ENCODE measurements around the gene STAG3.

STAG3 gene

GRCh38 chr7:100152404-100152803, 25.3 kb upstream of the STAG3 start:
- DNase-seq (ENCODE audit: low read depth), result no peak
- no peak overlapping the region for H3K4me3 ChIP-seq (replicated peaks; ENCODE audit: low read depth, low read length)
- no peak for TF ChIP-seq CTCF (IDR thresholded peaks at IDR 0.05; ENCODE audit: low read length, missing control alignments)

DNA sequence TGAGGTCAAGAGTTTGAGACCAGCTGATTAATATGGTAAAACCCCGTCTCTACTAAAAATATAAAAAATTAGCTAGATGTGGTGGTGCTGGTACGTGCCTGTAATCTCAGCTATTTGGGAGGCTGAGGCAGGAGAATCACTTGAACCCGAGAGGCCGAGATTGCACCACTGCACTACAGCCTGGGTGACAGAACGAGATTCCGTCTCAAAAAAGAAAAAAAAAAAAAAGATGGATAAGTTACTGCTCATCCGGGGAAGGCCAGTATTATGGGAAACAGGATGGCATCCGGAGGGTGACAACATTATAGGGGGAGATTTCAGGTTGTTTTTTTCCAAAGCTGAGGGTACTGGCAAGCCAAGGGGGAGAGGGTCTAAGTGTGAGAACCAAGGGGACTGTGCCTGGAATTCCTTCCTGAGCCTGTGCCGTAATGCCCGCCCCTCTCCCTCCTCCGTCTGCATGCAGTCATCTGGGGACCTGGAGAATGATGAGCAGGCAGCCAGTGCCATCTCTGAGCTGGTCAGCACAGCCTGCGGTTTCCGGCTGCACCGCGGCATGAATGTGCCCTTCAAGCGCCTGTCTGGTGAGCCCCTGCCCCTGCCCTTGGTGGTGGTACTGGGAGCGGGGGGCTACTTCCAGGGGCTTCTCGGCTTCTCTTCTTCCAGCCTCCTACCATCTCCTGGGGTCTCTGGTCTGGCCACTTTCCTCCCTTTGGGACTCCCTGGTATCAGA, 24.6 kb upstream of the STAG3 start:
- no peak for DNase-seq (ENCODE audit: low read depth)
- no peak for TF ChIP-seq CTCF (IDR thresholded peaks at IDR 0.05; ENCODE audit: low read length, missing control alignments)

DNA sequence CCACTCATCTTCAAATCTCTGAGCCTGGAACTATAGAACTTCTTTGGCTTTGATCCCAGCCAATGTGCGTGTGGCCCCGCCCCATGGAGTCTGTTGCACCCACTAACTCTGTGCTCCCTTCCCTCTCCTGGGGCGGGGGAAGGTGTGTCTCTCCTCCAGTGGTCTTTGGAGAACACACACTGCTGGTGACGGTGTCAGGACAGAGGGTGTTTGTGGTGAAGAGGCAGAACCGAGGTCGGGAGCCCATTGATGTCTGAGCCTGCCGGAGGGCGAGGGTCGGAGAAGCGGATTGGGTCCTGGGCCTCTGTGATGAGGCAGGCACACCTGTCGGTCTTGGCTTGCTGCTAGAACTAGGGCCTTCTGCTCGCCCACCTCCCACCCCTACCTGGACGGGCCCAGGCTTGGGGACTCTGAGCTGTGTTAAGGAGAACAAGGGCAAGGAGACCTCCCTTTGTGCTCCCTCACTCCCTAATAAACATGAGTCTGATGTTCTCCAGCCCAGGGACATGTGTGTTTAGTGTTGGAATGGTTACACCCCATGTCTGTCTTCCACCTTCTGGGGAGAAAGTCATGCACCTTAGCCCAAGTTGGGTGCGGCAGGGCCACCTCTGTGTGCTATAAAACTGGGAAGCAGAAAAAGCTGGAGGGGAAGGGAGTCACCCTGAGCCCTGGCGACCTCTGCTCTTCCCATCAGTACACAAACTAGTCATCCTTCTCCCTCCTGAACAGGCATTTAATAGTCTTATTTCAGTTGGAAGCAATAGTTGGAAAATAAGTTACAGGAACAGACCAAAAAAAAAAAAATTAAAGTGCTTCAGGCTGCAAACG, 23.8 kb upstream of the STAG3 start:
- no peak for DNase-seq (ENCODE audit: low read depth)
- no peak for TF ChIP-seq CTCF (IDR thresholded peaks at IDR 0.05; ENCODE audit: low read length, missing control alignments)
- H3K4me3 ChIP-seq (replicated peaks; ENCODE audit: low read depth, low read length), result no peak overlapping the region

More for the DNA sequence above, 24.6 kb upstream of the STAG3 start:
- H3K4me3 ChIP-seq (replicated peaks; ENCODE audit: low read depth, low read length), result no peak overlapping the region

DNA sequence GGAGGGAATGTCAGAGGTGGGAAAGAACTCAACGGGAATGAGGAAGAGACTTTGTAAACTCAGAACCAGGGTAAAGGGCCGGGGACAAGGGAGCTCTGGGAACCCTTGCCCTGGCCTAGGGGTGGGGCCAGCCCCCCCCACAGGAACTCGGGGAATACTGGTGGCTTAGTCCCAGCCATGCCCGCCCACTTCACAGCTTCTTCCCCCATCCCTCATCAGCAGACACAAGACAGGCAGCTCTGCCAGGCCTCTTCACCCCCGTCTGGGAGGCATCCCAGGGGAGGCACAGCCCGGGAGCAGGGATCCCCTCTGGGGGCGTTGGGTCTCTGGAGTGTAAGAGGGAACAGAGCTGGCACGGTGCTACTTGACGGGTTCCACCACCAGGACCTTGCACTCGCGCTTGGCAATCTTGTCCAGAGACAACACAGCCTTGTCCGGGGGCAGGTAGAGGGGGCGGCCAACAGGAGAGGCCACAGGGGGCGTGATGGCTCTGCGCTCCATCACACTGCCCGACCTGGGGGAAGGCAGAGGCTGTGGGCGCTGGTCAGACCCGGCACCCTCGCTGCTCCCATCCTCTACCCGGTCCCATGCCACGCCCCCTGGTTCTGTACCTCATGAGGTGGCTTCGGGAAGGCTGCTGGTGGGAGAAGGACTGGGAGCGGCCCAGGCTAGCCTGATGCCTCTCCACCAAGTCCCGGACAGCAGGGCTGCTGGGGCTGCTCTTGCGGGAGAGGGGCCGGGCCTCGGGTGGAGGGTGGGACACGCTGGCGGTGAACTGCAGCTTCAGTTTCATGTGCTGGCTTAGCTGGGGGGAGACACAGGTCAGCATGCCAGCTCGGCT, 22.8 kb upstream of the STAG3 start:
- no peak for TF ChIP-seq CTCF (IDR thresholded peaks at IDR 0.05; ENCODE audit: low read length, missing control alignments)
- no peak for DNase-seq (ENCODE audit: low read depth)
- H3K4me3 ChIP-seq (replicated peaks; ENCODE audit: low read depth, low read length), result no peak overlapping the region

DNA sequence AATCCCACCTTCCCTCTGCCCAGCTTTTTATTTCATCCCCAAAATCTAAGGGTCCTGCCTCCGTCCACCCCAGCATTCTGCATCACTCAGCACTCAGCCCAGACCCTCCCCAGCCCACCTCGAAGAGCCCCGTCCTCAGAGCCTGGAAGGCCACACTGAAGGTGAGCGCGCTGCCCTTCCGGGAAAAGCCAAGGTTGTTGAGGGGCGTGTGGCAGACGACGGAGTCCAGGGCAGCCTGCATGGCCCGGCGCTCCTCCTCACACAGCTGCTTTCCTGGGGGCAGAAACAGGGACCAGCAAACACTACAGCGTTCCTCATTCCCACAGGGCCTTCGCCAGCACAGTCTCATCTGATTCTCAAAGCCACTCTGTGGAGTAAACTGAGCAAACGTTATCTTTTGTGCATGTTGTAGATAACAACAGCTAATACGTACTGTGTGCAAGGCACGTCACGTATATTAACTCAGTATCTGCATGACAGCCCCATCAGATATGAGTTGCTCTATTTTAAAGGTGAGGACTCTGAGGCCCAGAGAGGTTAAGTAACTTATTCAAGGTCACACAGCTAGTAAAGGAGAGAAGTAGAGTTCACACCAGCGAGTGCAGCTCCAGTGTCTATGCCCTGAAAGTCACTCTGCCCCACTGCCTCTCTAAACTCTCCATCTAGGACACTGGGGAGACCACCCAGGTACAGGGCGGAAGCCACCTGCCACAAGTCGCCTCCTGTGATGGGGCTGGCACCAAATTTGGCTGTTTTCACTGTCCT, 22.0 kb upstream of the STAG3 start:
- DNase-seq (ENCODE audit: low read depth), result no peak
- H3K4me3 ChIP-seq (replicated peaks; ENCODE audit: low read depth, low read length), result no peak overlapping the region
- TF ChIP-seq CTCF (IDR thresholded peaks at IDR 0.05; ENCODE audit: low read length, missing control alignments), result no peak
